Skeletal muscle satellite cell (primary cell): ENCODE results near the gene TPM1. TPM values are rescaled to one million over a fixed set of nuclear protein-coding genes. Genes with fewer than 3 reads are reported as not detected.
"Not testable (repeated sequence)": the region's sequence is repeated elsewhere in the genome, so short reads cannot be mapped to it uniquely, and the experiment has no call there.

Experiments used
- H3K27me3 ChIP-seq: 2 replicates; pipeline ENCODE4 v1.7.0; 2013; ENCODE audit warnings: low read length; ENCODE audit not compliant: control insufficient read depth, insufficient read depth
- H3K36me3 ChIP-seq: 2 replicates; pipeline ENCODE4 v1.7.0; 2013; ENCODE audit warnings: mild to moderate bottlenecking, control low read depth, low read length; ENCODE audit not compliant: insufficient read depth
- H3K4me1 ChIP-seq: 2 replicates; pipeline ENCODE4 v1.7.0; 2013; ENCODE audit warnings: low read length; ENCODE audit not compliant: control insufficient read depth, insufficient read depth
- H3K4me2 ChIP-seq: 2 replicates; pipeline ENCODE4 v1.7.0; 2013; ENCODE audit warnings: mild to moderate bottlenecking, low read length
- H3K4me3 ChIP-seq: 2 replicates; pipeline ENCODE4 v1.7.0; 2013; ENCODE audit warnings: low read length
- H3K9ac ChIP-seq: 2 replicates; pipeline ENCODE4 v1.7.0; 2013; ENCODE audit warnings: mild to moderate bottlenecking, low read depth, low read length, moderate library complexity
- H3K9me3 ChIP-seq: replicated peaks from 2 replicates; pipeline ENCODE4 v1.7.0; 2013; ENCODE audit warnings: mild to moderate bottlenecking, control low read depth, low read length
- total RNA-seq: library from RNA; depleted of rRNA; stranded (reverse); fragments of >200 nt; gene quantifications from 2 replicates; pipeline ENCODE4 v1.2.3, GENCODE V29; 2012; rRNA removed

Gene TPM1
- 169 and 227 TPM in 2 replicates for total RNA-seq

- peak within 1 kb of the TSS; percentile 92 for H3K4me3 ChIP-seq
- peaks cover 37% of the 10 kb centered on the region for H3K36me3 ChIP-seq
- H3K9me3 ChIP-seq: no peaks in the 10 kb centered on the region
- peak within 1 kb of the TSS; percentile 95 for H3K4me2 ChIP-seq
- H3K9ac ChIP-seq: peak within 1 kb of the TSS; percentile 98
- peaks cover 24% of the 10 kb centered on the region for H3K4me1 ChIP-seq
- H3K27me3 ChIP-seq: no peaks in the 10 kb centered on the region
Measured at GRCh38 chr15:63041974-63042876, at the start of gene TPM1. Gene TPM1, plus strand, starts transcription at chr15:63042747. Its CDS starts 83 bp downstream, at chr15:63042830.

- Histone ChIP-seq H3K4me1 (peaks cover 12% of the 10 kb centered on the region), H3K36me3 (no peaks in the 10 kb centered on the region), H3K27me3 (peaks cover 4% of the 10 kb centered on the region), H3K4me3 (no peak overlapping the region), H3K4me2 (no peak overlapping the region), H3K9me3 (no peaks in the 10 kb centered on the region), H3K9ac (no peak overlapping the region)
Measured at GRCh38 chr15:62993066-62993465, 49.5 kb upstream of the TPM1 start.

GRCh38 chr15:62993632-62994031, 48.9 kb upstream of the TPM1 start:
- H3K9ac ChIP-seq, H3K4me2 ChIP-seq: not testable (repeated sequence)

GRCh38 chr15:62994439-62994838, 48.1 kb upstream of the TPM1 start:
- Histone ChIP-seq H3K36me3 (no peaks in the 10 kb centered on the region), H3K4me3 (no peak overlapping the region), H3K4me1 (peaks cover 8% of the 10 kb centered on the region), H3K9me3 (no peaks in the 10 kb centered on the region), H3K9ac (no peak overlapping the region), H3K4me2 (no peak overlapping the region), H3K27me3 (peaks cover 4% of the 10 kb centered on the region)

More at GRCh38 chr15:62993632-62994031, 48.9 kb upstream of the TPM1 start:
- not testable (repeated sequence) for H3K4me3 ChIP-seq, H3K9me3 ChIP-seq, H3K36me3 ChIP-seq, H3K27me3 ChIP-seq
- H3K4me1 ChIP-seq: peaks cover 12% of the 10 kb centered on the region

GRCh38 chr15:62994975-62995681, 47.4 kb upstream of the TPM1 start:
- Histone ChIP-seq H3K9ac (no peak overlapping the region), H3K4me3 (no peak overlapping the region), H3K27me3 (peaks cover 4% of the 10 kb centered on the region), H3K4me2 (no peak overlapping the region), H3K9me3 (no peaks in the 10 kb centered on the region), H3K4me1 (peaks cover 3% of the 10 kb centered on the region), H3K36me3 (no peaks in the 10 kb centered on the region)

- peaks cover 2% of the 10 kb centered on the region for H3K27me3 ChIP-seq
- no peak overlapping the region for H3K9ac ChIP-seq
- no peak overlapping the region for H3K4me2 ChIP-seq
- H3K36me3 ChIP-seq: no peaks in the 10 kb centered on the region
- no peaks in the 10 kb centered on the region for H3K9me3 ChIP-seq
- peaks cover 3% of the 10 kb centered on the region for H3K4me1 ChIP-seq
- H3K4me3 ChIP-seq: no peak overlapping the region
Measured at GRCh38 chr15:62997441-62997840, 45.1 kb upstream of the TPM1 start.

- H3K9ac ChIP-seq: no peak overlapping the region
- no peaks in the 10 kb centered on the region for H3K27me3 ChIP-seq
- no peak overlapping the region for H3K4me2 ChIP-seq
- H3K36me3 ChIP-seq: no peaks in the 10 kb centered on the region
- H3K4me1 ChIP-seq: peaks cover 3% of the 10 kb centered on the region
- no peak overlapping the region for H3K4me3 ChIP-seq
- H3K9me3 ChIP-seq: no peaks in the 10 kb centered on the region
Measured at GRCh38 chr15:62998262-62998890, 44.2 kb upstream of the TPM1 start.

- H3K9me3 ChIP-seq: no peaks in the 10 kb centered on the region
- no peak overlapping the region for H3K9ac ChIP-seq
Measured at GRCh38 chr15:62999178-62999577, 43.4 kb upstream of the TPM1 start.

GRCh38 chr15:62999923-63000561, 42.5 kb upstream of the TPM1 start:
- no peaks in the 10 kb centered on the region for H3K27me3 ChIP-seq
- peaks cover 3% of the 10 kb centered on the region for H3K4me1 ChIP-seq
- no peaks in the 10 kb centered on the region for H3K9me3 ChIP-seq
- H3K4me2 ChIP-seq: no peak overlapping the region
- H3K36me3 ChIP-seq: no peaks in the 10 kb centered on the region
- no peak overlapping the region for H3K4me3 ChIP-seq
- no peak overlapping the region for H3K9ac ChIP-seq

More at GRCh38 chr15:62999178-62999577, 43.4 kb upstream of the TPM1 start:
- peaks cover 3% of the 10 kb centered on the region for H3K4me1 ChIP-seq
- no peak overlapping the region for H3K4me2 ChIP-seq
- no peaks in the 10 kb centered on the region for H3K36me3 ChIP-seq
- H3K27me3 ChIP-seq: no peaks in the 10 kb centered on the region
- no peak overlapping the region for H3K4me3 ChIP-seq

- no peaks in the 10 kb centered on the region for H3K36me3 ChIP-seq
- H3K9me3 ChIP-seq: no peaks in the 10 kb centered on the region
- no peak overlapping the region for H3K4me2 ChIP-seq
- no peaks in the 10 kb centered on the region for H3K27me3 ChIP-seq
- H3K4me1 ChIP-seq: no peaks in the 10 kb centered on the region
- no peak overlapping the region for H3K9ac ChIP-seq
- H3K4me3 ChIP-seq: no peak overlapping the region
Measured at GRCh38 chr15:63000706-63001105, 41.8 kb upstream of the TPM1 start.

- no peaks in the 10 kb centered on the region for H3K27me3 ChIP-seq
- no peak overlapping the region for H3K4me2 ChIP-seq
- H3K9ac ChIP-seq: no peak overlapping the region
Measured at GRCh38 chr15:63004211-63004610, 38.3 kb upstream of the TPM1 start.

More at GRCh38 chr15:63004211-63004610, 38.3 kb upstream of the TPM1 start:
- H3K4me3 ChIP-seq: no peak overlapping the region
- H3K4me1 ChIP-seq: no peaks in the 10 kb centered on the region
- no peaks in the 10 kb centered on the region for H3K36me3 ChIP-seq
- no peaks in the 10 kb centered on the region for H3K9me3 ChIP-seq
